DOHH2 (cell line): Measurements from ENCODE around the gene LEAP2.

Experiments
- H3F3A ChIP-seq: fragments of 200-600 bp; sonication (generic), shearing (Covaris generic); 2 replicates; pipeline ENCODE4 v1.6.0; 2016; ENCODE audit warnings: antibody characterized with exemption, mild to moderate bottlenecking; ENCODE audit not compliant: control insufficient read depth, insufficient read depth
- H3K27ac ChIP-seq: fragments of 200-600 bp; sonication (generic); 2 replicates; pipeline ENCODE4 v1.5.1; 2014; ENCODE audit warnings: low read depth, mild to moderate bottlenecking, low read length, moderate library complexity
- H3K27me3 ChIP-seq: fragments of 200-600 bp; sonication (generic); 2 replicates; pipeline ENCODE4 v1.6.1; 2014; ENCODE audit warnings: mild to moderate bottlenecking, low read length, mixed read lengths; ENCODE audit not compliant: control insufficient read depth
- H3K36me3 ChIP-seq: fragments of 200-600 bp; sonication (generic); 2 replicates; pipeline ENCODE4 v1.6.1; 2014; ENCODE audit warnings: mild to moderate bottlenecking, low read length, moderate library complexity, mixed read lengths; ENCODE audit not compliant: control insufficient read depth
- H3K4me1 ChIP-seq: fragments of 200-600 bp; sonication (generic); 2 replicates; pipeline ENCODE4 v1.6.1; 2014; ENCODE audit warnings: mild to moderate bottlenecking, low read length, mixed read lengths; ENCODE audit not compliant: control insufficient read depth
- H3K4me2 ChIP-seq: fragments of 200-600 bp; sonication (generic); 2 replicates; pipeline ENCODE4 v1.6.0; 2014; ENCODE audit warnings: mild to moderate bottlenecking, low read length, moderate library complexity
- H3K4me3 ChIP-seq: fragments of 200-600 bp; sonication (generic); 2 replicates; pipeline ENCODE4 v1.5.1; 2014; ENCODE audit warnings: mild to moderate bottlenecking, low read length, mixed read lengths
- H3K79me2 ChIP-seq: fragments of 200-600 bp; sonication (generic); 2 replicates; pipeline ENCODE4 v1.6.1; 2014; ENCODE audit warnings: mild to moderate bottlenecking, low read length, mixed read lengths; ENCODE audit not compliant: control insufficient read depth
- H3K9me2 ChIP-seq: fragments of 200-600 bp; sonication (generic); replicated peaks from 2 replicates; pipeline ENCODE4 v1.6.1; 2014; ENCODE audit warnings: mild to moderate bottlenecking, low read length, mixed read lengths; ENCODE audit not compliant: control insufficient read depth
- H3K9me3 ChIP-seq: fragments of 200-600 bp; sonication (generic); 2 replicates; pipeline ENCODE4 v1.6.1; 2014; ENCODE audit warnings: antibody characterized with exemption, low read length, mixed read lengths; ENCODE audit not compliant: control insufficient read depth, insufficient read depth
- H4K20me1 ChIP-seq: fragments of 200-600 bp; sonication (generic); 2 replicates; pipeline ENCODE4 v1.6.0; 2014; ENCODE audit warnings: low read depth, mild to moderate bottlenecking, antibody characterized with exemption, low read length, moderate library complexity; ENCODE audit not compliant: control insufficient read depth, insufficient read depth
- CTCF ChIP-seq: fragments of 200-600 bp; sonication (generic); IDR thresholded peaks from one replicate; pipeline ENCODE4 v1.5.1; 2014; ENCODE audit warnings: antibody characterized with exemption, mild to moderate bottlenecking, low read depth, low read length; ENCODE audit not compliant: poor library complexity, severe bottlenecking
- EZH2phosphoT487 ChIP-seq: fragments of 200-600 bp; sonication (generic); IDR thresholded peaks from 2 replicates; pipeline ENCODE4 v1.6.1; 2017; ENCODE audit warnings: borderline replicate concordance, mild to moderate bottlenecking, antibody characterized with exemption, low read length, moderate library complexity, mixed read lengths

The LEAP2 gene

GRCh38 chr5:132901730-132902129 is 28.3 kb downstream of the LEAP2 start:
- H3K27ac ChIP-seq = peak overlapping the region; percentile 28
- H3K4me2 ChIP-seq = peak overlapping the region; percentile 54
- no peaks in the 10 kb centered on the region for H3F3A ChIP-seq
- no peaks in the 10 kb centered on the region for H4K20me1 ChIP-seq
- peaks cover 20% of the 10 kb centered on the region for H3K4me1 ChIP-seq
- H3K36me3 ChIP-seq = peaks cover 45% of the 10 kb centered on the region
- H3K9me3 ChIP-seq = no peaks in the 10 kb centered on the region
- H3K4me3 ChIP-seq = peak overlapping the region; percentile 29
- no peaks in the 10 kb centered on the region for H3K27me3 ChIP-seq
- H3K79me2 ChIP-seq = no peaks in the 10 kb centered on the region
- no peaks in the 10 kb centered on the region for H3K9me2 ChIP-seq
- no peak for TF ChIP-seq EZH2phosphoT487
- no peak for TF ChIP-seq CTCF

GRCh38 chr5:132905938-132906337 is 32.5 kb downstream of the LEAP2 start:
- no peaks in the 10 kb centered on the region for H4K20me1 ChIP-seq
- peaks cover 34% of the 10 kb centered on the region for H3K36me3 ChIP-seq
- TF ChIP-seq EZH2phosphoT487 (no peak), CTCF (no peak)
- H3K9me2 ChIP-seq = no peaks in the 10 kb centered on the region
- H3K79me2 ChIP-seq = no peaks in the 10 kb centered on the region
- no peak overlapping the region for H3K4me3 ChIP-seq
- H3K9me3 ChIP-seq = no peaks in the 10 kb centered on the region
- no peak overlapping the region for H3K27ac ChIP-seq
- H3K4me2 ChIP-seq = no peak overlapping the region
- no peaks in the 10 kb centered on the region for H3K27me3 ChIP-seq
- H3F3A ChIP-seq = no peaks in the 10 kb centered on the region; the same call in 1 of the 2 replicates
- peaks cover 16% of the 10 kb centered on the region for H3K4me1 ChIP-seq

GRCh38 chr5:132907161-132907560 is 33.7 kb downstream of the LEAP2 start:
- H3K9me2 ChIP-seq = no peaks in the 10 kb centered on the region
- no peak for TF ChIP-seq EZH2phosphoT487
- no peak for TF ChIP-seq CTCF
- no peaks in the 10 kb centered on the region for H4K20me1 ChIP-seq
- H3K9me3 ChIP-seq = no peaks in the 10 kb centered on the region
- H3K36me3 ChIP-seq = peaks cover 30% of the 10 kb centered on the region
- H3K4me3 ChIP-seq = no peak overlapping the region
- H3K79me2 ChIP-seq = no peaks in the 10 kb centered on the region
- H3K27ac ChIP-seq = no peak overlapping the region
- no peak overlapping the region for H3K4me2 ChIP-seq
- peaks cover 4% of the 10 kb centered on the region for H3K4me1 ChIP-seq
- H3K27me3 ChIP-seq = no peaks in the 10 kb centered on the region
- no peaks in the 10 kb centered on the region; the same call in 1 of the 2 replicates for H3F3A ChIP-seq
